ENCODE measurements around the gene PIK3R6.

Gene PIK3R6

DNA sequence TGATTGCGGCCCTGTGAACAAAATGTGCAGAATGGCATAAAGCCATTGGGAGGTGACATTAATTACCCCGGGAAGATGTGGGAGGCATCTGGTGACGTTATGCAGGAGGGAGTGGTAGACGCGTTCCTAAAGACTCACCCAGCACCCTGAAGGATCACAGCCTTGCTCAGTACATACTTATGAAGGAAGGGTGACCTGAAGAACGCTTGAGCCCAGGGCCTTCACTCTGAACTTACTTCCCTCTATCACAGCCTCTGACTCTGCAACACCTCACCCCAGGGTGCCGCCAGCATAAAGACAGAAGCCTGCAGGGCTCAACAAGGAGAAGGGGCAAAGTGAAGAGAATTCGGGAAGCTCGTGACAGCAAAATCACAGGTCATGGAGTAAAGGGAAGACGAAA is 77.7 kb downstream of the PIK3R6 start:
- no peak for DNase-seq

DNA sequence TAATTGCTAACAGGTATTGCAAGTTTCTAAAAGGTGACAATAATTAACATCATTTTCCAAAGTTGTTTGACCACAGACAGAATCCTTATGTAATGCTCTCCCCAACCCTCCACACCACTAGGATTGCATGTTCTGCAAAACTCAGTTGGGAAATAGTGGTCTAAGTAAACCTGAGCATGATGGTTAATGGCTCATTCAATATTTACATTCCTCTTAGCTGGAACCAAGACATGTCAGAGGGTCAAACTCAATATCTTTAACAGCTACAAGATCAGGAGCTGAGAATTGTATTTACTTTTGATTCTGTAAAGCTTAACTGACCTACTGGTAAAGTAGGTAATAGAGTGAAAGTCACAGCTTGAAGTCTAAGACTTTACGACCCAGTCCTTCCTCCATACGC is 78.5 kb downstream of the PIK3R6 start:
- no peak for DNase-seq

DNA sequence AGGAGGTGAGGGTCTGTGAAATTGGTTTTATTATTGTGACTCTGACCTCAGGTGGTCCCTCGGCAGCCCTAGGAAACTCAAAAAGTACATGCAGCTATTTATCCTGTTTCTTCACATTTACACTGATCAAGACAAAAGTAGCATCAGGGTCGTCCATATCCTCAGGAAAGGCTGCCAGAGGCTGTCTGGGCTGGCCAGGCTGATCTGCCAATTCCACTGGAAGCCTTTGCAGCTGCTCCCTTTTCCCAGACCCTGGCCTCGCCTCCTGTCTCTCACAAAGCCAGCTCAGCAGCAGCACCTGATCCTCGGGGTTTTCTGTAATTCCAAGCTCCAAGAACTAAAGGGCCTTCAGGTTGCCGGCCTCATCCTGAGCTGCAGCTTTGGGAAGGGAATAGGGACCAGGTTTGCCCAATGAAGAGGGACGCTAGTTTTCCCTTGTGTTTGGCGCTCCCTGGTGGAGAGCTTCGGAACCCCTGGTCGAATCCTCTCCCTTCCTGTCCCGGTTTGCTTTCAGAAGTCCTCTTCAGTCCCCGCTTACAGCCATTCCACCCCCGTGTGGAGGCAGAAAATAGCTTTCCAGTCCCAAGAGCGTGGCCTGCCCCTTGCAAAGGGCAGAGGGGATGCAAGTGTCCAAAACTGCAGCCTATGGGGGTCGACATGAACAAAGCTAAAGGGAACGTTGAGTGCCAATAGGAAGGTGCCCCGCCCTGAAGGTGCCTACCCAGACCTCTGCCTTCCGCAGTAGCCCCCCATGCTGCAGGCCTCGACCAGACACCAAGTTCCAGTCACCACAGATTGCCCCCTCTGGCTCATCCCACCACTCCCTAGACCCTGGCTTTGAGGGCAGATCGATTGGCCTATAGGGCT is 81.7 kb downstream of the PIK3R6 start:
- DNase-seq = peak; percentile 47 to 56

DNA sequence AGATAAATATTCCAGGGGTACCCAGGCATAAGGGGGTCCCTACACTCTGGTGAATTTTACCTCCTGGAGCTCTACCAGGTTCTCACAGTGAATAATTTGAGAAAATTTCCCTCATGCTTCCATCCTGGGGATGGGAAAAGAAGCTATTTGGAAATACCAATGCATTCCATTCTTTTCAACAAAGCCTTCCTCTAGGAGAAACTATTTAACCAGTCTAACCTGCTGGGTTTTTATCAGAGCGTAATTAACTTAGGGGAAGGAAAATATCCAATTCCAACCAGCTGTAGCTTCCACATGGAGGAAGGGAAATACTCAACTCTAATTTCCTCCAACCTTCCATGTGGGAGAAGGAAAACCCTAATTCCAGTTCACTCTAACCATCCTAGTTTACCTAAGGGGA is 85.3 kb downstream of the PIK3R6 start:
- DNase-seq = no peak

DNA sequence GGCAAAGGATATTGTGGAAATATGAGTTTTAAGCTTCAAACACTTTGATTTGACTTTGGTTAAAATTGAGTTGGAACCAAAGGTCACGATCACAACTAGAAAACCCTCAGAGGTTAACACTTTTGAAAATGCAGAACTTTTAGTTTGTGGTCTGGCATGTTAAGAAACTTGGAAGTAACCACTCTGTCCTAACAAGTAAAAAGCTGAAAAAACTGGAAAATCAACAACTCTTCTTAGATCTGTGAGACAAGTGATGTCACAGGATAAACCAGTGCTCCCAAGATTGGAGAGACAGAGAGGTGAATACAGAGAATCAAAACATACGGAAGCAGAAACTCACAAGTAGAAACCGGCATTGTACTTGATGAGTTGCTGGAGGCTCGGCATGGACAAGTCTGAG is 85.7 kb downstream of the PIK3R6 start:
- no peak for DNase-seq

DNA sequence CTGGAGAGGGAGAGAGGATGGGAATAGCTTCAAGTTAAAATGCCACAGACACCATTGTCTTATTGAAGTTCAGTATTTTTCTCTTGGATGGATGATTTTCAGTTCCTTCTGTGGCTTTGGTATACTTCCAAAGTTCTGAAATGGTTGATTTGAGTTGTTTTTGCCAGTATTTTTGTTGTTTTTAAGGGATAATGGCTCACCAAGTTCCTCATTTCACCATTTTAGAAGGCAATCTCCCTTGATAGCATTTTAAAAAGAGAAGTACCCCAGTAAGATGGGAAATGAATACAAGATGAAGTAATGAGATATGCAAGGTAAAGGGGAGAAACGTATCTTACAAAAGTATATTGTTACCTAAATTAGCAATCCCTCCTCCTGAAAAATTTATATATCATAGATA is 90.6 kb downstream of the PIK3R6 start:
- no peak for DNase-seq

DNA sequence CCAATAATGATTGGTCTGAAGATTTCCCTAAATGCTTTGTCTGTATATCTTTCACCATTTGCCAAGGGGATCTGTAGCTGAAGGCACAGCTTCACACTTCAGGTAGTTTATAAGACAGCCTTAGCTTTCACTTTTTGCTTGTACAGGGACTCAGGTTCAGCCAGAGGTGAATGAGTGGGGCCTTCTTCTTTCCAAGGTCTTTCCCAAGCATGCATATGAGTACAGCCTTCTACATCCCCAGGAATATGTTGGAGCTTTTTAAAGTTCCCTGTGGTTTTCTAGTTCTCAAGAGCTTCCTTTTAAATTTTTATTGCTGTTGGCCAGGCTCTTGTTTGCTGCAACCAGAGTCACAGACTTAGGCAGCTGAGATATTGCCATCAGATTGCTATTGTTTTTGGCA is 91.2 kb downstream of the PIK3R6 start:
- no peak for DNase-seq

DNA sequence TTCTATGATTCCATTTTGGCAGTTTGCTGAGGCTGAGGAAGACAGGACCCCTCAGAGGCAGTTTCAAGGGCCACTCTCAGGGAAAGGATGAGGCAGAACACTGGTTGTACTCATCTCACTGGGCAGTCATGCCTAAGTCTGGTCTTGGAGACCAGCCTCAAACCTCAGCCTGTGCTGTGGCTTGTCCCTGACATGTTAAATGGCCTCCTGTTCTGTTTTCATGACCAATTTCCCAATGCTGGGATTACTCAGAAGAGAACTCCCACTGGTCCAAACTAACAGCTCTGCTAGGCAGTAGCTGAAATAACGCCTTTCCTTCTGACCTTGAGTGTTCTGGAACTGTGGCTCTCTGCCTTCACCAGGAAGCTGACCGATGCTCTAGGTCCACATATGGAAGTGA is 100.7 kb downstream of the PIK3R6 start:
- DNase-seq = no peak

DNA sequence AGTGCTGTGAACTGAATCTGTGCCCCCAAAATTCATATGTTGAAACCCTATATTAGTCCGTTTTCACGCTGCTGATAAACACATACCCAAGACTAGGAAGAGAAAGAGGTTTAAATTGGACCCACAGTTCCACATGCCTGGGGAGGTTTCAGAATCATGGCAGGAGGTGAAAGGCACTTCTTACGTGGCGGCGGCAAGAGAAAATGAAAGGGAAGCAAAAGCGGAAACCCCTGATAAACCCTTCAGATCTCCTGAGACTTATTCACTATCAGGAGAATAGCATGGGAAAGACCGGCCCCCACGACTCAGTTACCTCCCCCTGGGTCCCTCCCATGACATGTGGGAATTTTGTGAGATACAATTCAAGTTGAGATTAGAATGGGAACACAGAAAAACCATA is 105.5 kb downstream of the PIK3R6 start:
- no peak for DNase-seq

DNA sequence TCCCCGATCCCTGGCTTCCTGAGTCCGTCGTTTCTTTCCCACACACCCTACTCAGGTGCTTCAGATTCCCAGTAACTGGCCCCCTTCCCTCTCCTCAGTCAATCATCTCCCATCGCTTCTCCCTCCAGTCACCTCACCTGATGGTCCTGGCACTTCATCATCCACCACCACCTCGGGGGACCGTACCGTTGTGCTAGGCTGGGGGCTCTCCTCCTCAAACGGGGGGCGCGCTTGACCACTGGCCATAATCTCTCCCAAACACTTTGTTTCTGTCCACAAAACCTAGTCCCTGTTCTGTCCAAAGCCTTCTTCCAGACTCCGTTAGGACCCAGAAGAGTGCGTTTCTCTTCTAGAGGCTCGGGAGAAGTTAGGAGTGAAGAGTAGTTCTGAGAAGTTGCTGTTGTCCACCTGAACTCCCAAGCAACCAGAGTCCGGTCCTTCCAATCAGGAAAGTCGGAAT is 109.3 kb downstream of the PIK3R6 start, which contains the start of gene SPDYE4:
Gene SPDYE4, minus strand, starts transcription at position 410 of the 460 bp plus-strand sequence. Its CDS starts 164 bp downstream, at position 246.
- no peak for DNase-seq

DNA sequence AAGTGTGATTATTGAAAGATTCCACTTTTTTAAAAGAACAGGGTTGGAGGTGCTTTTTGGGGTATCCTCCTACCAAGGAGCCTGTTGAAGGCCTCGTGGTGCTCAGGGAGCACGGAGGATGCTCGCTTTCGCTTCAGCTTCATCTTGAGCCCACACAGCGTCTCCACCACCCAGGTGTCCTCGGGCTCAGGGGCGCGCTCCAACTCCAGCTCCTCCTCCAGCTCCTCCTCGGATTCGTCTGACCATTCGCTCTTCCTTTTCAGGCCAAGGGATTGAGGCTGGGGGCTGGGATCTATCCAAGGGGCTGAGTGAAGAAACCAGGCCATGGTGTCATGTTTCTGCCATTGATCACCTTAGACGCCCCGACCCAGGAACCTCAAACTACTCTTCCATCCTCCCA is 110.3 kb downstream of the PIK3R6 start:
- no peak for DNase-seq

DNA sequence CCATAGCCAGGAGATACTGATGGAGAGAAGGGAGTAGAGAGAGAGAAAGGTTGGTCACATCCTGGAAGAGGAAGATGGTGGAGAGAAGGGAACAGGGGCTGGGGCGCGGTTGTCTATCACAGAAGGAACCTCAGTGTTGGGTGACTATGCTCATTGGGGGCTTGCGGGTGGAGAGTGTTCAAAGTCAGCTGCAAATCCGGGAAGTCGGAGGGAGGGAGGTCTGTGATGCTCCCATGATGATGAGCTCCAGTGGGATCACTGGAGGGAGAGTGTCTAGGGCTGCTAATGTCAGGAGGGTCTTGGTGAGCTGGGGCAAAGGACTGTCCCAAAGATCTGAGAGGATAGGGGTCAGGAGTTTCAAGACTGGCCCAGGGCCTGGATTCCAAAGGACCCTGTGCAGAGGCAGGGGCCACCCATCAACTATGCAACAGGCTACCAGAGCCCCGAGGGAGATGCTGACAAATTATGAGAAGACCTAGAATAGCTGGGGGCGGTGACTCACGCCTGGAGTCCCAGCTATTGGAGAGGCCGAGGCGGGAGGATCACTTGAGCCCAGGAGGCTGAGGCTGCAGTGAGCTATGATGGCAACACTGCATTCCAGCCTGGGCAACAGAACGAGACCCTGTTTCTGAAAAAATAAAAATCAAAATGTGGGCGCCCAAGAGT is 111.8 kb downstream of the PIK3R6 start:
- DNase-seq = no peak

DNA sequence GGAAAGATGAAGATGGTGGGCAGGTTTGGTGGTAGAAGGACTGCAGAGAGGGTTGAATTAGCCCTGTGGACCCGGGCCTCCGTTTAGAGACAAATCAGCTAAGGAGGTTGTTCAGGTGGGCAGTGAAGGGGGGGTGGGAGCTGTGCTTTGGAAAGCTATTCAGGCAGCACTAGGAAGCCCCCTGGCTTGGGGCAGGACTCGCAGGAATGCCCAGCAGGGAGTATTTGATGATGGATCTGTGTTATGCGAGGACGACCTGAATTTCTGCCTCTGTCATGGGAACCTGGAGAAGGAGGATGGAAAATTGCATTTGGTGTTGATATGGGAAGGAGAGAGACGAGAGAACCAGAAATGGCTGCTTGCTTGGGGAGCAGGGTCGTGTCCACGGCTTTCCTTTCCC is 112.6 kb downstream of the PIK3R6 start:
- no peak for DNase-seq

DNA sequence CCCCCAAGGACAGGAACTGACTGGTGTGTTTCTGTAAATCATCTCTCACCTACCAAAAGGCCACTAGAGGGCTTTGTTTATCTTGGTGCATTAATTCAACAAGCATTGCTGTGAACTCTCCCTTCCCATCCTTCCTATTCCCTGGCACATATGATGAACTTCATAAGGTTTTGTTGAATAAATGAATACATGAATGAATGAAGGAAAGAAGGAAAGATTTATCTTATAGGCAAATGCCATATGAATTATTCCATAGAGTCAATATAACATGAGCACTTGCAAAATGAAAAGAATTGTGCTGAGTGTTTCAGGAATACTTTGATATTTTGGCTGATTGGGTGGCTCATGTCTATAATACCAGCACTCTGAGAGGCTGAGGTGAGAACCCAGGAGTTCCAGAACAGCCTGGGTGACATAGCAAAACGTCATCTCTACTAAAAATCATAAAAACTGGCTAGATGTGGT is 113.5 kb downstream of the PIK3R6 start:
- DNase-seq = peak in 1 of 2 donors; percentile 11

DNA sequence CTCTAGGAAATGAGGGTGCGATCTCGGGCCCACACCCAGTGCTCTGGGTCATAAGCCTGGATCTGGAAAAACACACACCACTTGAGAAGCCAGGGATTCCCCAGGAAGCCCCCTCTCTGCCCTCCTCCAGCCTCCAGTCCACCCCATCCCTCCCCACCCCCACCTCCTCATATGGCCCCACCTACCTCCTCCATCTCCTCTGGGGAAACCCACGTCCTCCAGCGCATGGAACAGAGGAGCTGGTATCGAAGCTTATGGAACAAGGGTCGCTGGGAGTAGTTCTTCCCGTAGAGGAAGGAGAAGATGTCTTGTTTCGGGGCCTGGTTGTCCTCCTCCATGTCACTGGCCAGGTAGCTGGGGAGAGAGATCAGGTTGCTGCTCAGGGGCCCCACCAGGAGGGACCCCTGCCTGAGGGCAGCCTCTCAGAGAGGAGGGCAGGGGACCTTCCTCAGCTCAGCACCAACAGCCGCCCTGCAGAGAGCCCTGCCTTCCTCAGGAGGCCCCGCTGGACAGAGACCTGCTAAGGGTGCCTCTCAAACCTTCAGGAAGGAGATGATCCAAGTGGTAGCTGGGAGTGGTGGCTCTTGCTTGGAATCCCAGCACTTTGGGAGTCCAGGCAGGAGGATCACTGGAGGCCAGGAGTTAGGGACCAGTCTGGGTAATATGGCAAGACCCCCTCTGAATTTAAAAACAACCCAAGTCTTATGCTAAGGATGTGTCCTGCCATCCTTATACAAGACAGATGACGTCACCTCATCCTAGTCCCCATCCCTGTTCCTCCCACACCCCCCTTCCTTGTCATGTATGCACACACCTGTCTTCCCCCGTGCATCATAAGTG is 114.1 kb downstream of the PIK3R6 start:
- DNase-seq = no peak

Measured in CD4-positive, alpha-beta T cell treated with Interleukin-1 beta for 1 hour (primary cell).